HL-60 (cell line): ENCODE data around the gene ANAPC2.

Source experiments
- DNase-seq, 2 experiments: peaks; one replicate each; pipeline ENCODE4 v3.0.0-alpha.2; 2010 to 2020; ENCODE audit warnings: low read depth in 1 of 2, low spot score in 1 of 2
- H3K27ac ChIP-seq: fragments of 250-450 bp; sonication (Bioruptor Pico); replicated peaks from 2 replicates; pipeline ENCODE4 v1.5.1; 2020; ENCODE audit warnings: mild to moderate bottlenecking, moderate library complexity
- H3K27me3 ChIP-seq: fragments of 250-450 bp; sonication (Bioruptor Pico); 2 replicates; pipeline ENCODE4 v1.5.1; 2021; ENCODE audit warnings: mild to moderate bottlenecking, moderate library complexity; ENCODE audit not compliant: insufficient read depth, poor library complexity, severe bottlenecking
- H3K4me3 ChIP-seq: replicated peaks from 2 replicates; pipeline ENCODE4 v1.5.1; 2011; ENCODE audit warnings: mild to moderate bottlenecking, control low read depth, low read length; ENCODE audit not compliant: insufficient read depth
- GABPA ChIP-seq: IDR thresholded peaks from 2 replicates; pipeline ENCODE4 v1.6.1; 2012; ENCODE audit warnings: low read depth
- POLR2AphosphoS5 ChIP-seq: IDR thresholded peaks from 2 replicates; pipeline ENCODE4 v1.6.1; 2012; ENCODE audit warnings: low read depth
- SPI1 ChIP-seq: IDR thresholded peaks from 2 replicates; pipeline ENCODE4 v1.6.1; 2012; ENCODE audit warnings: low read depth, mild to moderate bottlenecking, borderline replicate concordance
- TF ChIP-seq, protein P1 (sequence below): IDR thresholded peaks from 2 replicates; pipeline ENCODE4 v1.6.1; 2012; ENCODE audit warnings: low read depth; ENCODE audit not compliant: insufficient replicate concordance
- TF ChIP-seq, protein P2 (sequence below): IDR thresholded peaks from one replicate; pipeline ENCODE4 v1.5.1; 2011; ENCODE audit warnings: low read length, control low read depth, inconsistent platforms; ENCODE audit not compliant: insufficient read depth

Gene ANAPC2

DNA sequence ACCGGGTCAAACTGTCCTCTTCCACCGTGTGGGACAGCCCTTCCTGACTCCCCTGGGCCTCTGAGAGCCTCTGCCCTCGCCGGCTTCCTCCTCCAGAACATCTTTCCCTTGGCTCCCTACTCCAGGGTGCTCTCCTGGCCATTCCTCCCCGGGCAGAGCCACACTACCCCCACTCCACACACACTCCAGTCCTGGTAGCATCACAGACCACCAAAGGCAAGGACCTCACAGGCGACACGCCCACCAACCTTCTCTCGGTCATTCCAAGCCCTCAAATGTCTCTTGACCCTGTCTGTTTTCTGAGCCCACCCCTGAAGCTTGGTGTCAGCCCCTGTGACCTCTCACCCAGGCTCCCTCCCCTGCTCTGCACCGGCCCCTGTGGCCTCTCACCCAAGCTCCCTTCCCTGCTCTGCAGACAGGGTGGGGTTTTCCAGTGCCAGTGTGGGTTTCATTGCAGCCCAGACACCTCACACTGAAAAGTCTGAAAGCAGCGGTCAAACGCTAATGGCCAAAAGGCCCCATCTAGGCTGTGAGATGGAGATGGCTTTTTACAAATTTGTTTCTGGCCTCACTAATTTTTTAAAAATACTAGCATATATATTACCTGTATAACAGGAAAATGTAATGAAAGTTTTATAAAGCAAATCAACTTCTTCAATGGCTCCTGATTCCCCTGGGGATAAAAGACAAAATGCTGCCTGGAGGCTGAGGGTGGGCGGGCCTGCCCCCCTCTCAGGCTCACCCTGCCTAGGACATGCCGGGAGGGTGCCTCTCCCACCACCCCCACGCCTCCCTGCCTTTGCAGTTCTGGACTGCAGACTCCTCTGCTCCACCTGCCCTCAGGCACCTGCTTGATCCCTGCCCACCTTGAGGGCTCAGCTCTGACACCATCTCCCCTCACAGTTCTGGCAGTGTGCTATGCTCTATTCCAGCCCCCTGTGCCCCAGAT lies 29.0 kb downstream of the ANAPC2 start:
- Histone ChIP-seq H3K4me3 (no peak overlapping the region), H3K27me3 (peaks cover 68% of the 10 kb centered on the region), H3K27ac (no peak overlapping the region)
- no peak for DNase-seq
- TF ChIP-seq SPI1 (no peak), POLR2AphosphoS5 (no peak), GABPA (no peak)
- TF ChIP-seq, protein P1, sequence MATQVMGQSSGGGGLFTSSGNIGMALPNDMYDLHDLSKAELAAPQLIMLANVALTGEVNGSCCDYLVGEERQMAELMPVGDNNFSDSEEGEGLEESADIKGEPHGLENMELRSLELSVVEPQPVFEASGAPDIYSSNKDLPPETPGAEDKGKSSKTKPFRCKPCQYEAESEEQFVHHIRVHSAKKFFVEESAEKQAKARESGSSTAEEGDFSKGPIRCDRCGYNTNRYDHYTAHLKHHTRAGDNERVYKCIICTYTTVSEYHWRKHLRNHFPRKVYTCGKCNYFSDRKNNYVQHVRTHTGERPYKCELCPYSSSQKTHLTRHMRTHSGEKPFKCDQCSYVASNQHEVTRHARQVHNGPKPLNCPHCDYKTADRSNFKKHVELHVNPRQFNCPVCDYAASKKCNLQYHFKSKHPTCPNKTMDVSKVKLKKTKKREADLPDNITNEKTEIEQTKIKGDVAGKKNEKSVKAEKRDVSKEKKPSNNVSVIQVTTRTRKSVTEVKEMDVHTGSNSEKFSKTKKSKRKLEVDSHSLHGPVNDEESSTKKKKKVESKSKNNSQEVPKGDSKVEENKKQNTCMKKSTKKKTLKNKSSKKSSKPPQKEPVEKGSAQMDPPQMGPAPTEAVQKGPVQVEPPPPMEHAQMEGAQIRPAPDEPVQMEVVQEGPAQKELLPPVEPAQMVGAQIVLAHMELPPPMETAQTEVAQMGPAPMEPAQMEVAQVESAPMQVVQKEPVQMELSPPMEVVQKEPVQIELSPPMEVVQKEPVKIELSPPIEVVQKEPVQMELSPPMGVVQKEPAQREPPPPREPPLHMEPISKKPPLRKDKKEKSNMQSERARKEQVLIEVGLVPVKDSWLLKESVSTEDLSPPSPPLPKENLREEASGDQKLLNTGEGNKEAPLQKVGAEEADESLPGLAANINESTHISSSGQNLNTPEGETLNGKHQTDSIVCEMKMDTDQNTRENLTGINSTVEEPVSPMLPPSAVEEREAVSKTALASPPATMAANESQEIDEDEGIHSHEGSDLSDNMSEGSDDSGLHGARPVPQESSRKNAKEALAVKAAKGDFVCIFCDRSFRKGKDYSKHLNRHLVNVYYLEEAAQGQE, result no peak
- TF ChIP-seq, protein P2, sequence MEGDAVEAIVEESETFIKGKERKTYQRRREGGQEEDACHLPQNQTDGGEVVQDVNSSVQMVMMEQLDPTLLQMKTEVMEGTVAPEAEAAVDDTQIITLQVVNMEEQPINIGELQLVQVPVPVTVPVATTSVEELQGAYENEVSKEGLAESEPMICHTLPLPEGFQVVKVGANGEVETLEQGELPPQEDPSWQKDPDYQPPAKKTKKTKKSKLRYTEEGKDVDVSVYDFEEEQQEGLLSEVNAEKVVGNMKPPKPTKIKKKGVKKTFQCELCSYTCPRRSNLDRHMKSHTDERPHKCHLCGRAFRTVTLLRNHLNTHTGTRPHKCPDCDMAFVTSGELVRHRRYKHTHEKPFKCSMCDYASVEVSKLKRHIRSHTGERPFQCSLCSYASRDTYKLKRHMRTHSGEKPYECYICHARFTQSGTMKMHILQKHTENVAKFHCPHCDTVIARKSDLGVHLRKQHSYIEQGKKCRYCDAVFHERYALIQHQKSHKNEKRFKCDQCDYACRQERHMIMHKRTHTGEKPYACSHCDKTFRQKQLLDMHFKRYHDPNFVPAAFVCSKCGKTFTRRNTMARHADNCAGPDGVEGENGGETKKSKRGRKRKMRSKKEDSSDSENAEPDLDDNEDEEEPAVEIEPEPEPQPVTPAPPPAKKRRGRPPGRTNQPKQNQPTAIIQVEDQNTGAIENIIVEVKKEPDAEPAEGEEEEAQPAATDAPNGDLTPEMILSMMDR, result no peak

DNA sequence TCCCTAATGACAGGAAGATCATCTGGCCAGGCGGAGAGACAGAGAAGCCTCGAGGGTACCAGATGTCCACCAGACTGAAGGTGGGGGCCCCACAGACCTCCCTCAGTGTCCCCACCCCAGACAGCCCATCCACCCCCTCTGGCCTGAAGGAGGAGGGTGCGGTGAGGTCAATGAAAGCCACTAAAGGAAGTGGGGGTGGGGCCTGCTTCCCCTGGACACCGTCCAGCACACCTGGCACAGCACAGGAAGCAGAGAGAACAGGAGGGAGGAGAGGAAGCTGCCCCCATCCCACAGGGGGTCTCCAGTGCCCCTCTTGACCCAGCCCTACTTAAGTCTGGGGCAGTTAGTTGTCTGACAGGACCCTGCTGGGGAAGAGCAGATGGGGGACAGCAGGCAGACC lies 29.7 kb downstream of the ANAPC2 start:
- TF ChIP-seq, protein P2, result no peak
- TF ChIP-seq POLR2AphosphoS5, result no peak
- TF ChIP-seq, protein P1, result no peak
- TF ChIP-seq SPI1, result no peak
- TF ChIP-seq GABPA, result no peak
- Histone ChIP-seq H3K4me3 (no peak overlapping the region), H3K27me3 (peaks cover 60% of the 10 kb centered on the region), H3K27ac (no peak overlapping the region)
- DNase-seq, result no peak

DNA sequence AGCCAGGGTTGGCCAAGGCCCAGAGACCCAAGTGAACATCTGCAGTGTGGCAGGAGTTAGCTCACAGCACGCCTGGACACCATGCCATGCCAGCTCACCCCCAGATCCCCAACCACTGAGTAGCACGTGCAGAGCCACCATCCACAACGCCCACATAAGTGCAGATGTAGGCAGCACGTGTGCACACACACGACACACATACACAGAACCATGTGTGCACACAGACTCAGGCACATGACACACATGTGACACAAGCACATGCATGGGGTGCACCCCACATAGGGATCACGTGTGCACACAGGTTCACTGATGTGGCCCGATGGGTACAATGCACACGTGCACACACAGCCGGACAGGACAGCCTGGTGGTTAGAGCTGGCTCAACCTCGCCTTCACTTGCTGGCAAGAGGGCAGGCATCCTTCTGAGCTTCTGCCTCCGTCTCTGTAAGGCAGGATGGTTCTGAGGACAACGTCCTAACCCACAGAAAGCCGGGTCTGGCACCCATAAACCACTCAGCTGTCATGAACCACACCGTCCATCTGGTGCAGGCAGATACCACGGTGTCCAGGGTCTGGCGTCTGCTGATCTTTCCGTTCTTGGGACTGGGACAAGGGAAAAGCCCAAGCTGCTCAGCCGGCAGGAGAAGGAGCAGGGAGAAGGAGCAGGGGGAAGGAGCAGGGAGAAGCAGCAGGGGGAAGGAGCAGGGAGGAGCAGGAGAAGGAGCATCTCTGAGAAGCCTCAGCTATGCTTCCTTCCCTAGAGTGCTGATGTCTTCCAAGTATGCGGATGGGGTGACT lies 30.5 kb downstream of the ANAPC2 start:
- peaks cover 54% of the 10 kb centered on the region for H3K27me3 ChIP-seq
- TF ChIP-seq POLR2AphosphoS5, result peak; percentile 45; the same call in 1 of the 2 replicates
- TF ChIP-seq, protein P1, result no peak
- no peak overlapping the region for H3K27ac ChIP-seq
- H3K4me3 ChIP-seq, result no peak overlapping the region
- DNase-seq, result no peak
